Neural cell (in vitro differentiated cells): ENCODE measurements around the gene CIRBP. TPM values are rescaled to one million over a fixed set of nuclear protein-coding genes. Genes with fewer than 3 reads are reported as not detected.

Experiments used
- H2AFZ ChIP-seq: fragments of 200-600, 300-800 bp; sonication (generic), shearing (Covaris generic); 2 replicates; pipeline ENCODE4 v1.6.0; 2014; ENCODE audit warnings: low read depth, mild to moderate bottlenecking, antibody characterized with exemption, low read length, moderate library complexity
- H3F3A ChIP-seq: fragments of 200-600 bp; shearing (Covaris generic); 2 replicates; pipeline ENCODE4 v1.6.1; 2016; ENCODE audit warnings: mild to moderate bottlenecking, moderate library complexity, mixed read lengths, antibody characterized with exemption, low read length; ENCODE audit not compliant: insufficient read depth, poor library complexity, severe bottlenecking
- H3K27ac ChIP-seq: fragments of 200-600, 300-800 bp; sonication (generic), shearing (Covaris generic); 2 replicates; pipeline ENCODE4 v1.5.1; 2014; ENCODE audit warnings: mild to moderate bottlenecking, low read length, moderate library complexity
- H3K27me3 ChIP-seq: fragments of 300-800, 200-600 bp; sonication (generic), shearing (Covaris generic); 2 replicates; pipeline ENCODE4 v1.6.0; 2014; ENCODE audit warnings: mild to moderate bottlenecking, low read depth, low read length, moderate library complexity; ENCODE audit not compliant: insufficient read depth
- H3K36me3 ChIP-seq: fragments of 300-800, 200-600 bp; sonication (generic), shearing (Covaris generic); 2 replicates; pipeline ENCODE4 v1.5.1; 2014; ENCODE audit warnings: mild to moderate bottlenecking, antibody characterized with exemption, low read length, moderate library complexity; ENCODE audit not compliant: insufficient read depth
- H3K4me2 ChIP-seq: fragments of 300-800, 200-600 bp; sonication (generic), shearing (Covaris generic); 2 replicates; pipeline ENCODE4 v1.6.0; 2014; ENCODE audit warnings: mild to moderate bottlenecking, low read length
- H3K4me3 ChIP-seq: fragments of 300-800, 200-600 bp; sonication (generic), shearing (Covaris generic); 2 replicates; pipeline ENCODE4 v1.5.1; 2014; ENCODE audit warnings: mild to moderate bottlenecking, low read length, moderate library complexity
- H3K79me2 ChIP-seq: fragments of 200-600 bp; shearing (Covaris generic); replicated peaks from 2 replicates; pipeline ENCODE4 v1.6.0; 2014; ENCODE audit warnings: mild to moderate bottlenecking, low read length, moderate library complexity; ENCODE audit not compliant: insufficient read depth
- H3K9ac ChIP-seq: fragments of 300-800, 200-600 bp; sonication (generic), shearing (Covaris generic); 2 replicates; pipeline ENCODE4 v1.6.1; 2016; ENCODE audit warnings: mild to moderate bottlenecking, low read length, mixed read lengths
- H3K9me2 ChIP-seq: fragments of 200-600 bp; shearing (Covaris generic); 2 replicates; pipeline ENCODE4 v1.6.1; 2016; ENCODE audit warnings: mild to moderate bottlenecking, low read length, mixed read lengths; ENCODE audit not compliant: insufficient read depth
- H3K9me3 ChIP-seq: fragments of 200-600, 300-800 bp; sonication (generic), shearing (Covaris generic); 2 replicates; pipeline ENCODE4 v1.6.1; 2016; ENCODE audit warnings: mild to moderate bottlenecking, mixed run types, low read length, moderate library complexity, mixed read lengths
- H4K20me1 ChIP-seq: fragments of 200-600 bp; shearing (Covaris generic); 2 replicates; pipeline ENCODE4 v1.6.1; 2016; ENCODE audit warnings: mild to moderate bottlenecking, mixed run types; ENCODE audit not compliant: insufficient read depth
- CTCF ChIP-seq: fragments of 450-650 bp; IDR thresholded peaks from 2 replicates; pipeline ENCODE4 v1.5.1; 2014; ENCODE audit warnings: antibody characterized with exemption, mild to moderate bottlenecking, moderate library complexity; ENCODE audit not compliant: poor library complexity, severe bottlenecking
- EP300 ChIP-seq: fragments of 450-650 bp; conservative IDR thresholded peaks from 2 replicates; pipeline ENCODE4 v1.6.1; 2014; ENCODE audit warnings: antibody characterized with exemption, mild to moderate bottlenecking, moderate library complexity; ENCODE audit not compliant: poor library complexity, severe bottlenecking
- EZH2 ChIP-seq: fragments of 200-600, 300-800 bp; shearing (Covaris generic), sonication (generic); IDR thresholded peaks from 2 replicates; pipeline ENCODE4 v1.6.1; 2014; ENCODE audit warnings: antibody characterized with exemption, low read length, borderline replicate concordance, mild to moderate bottlenecking; ENCODE audit not compliant: insufficient read depth, poor library complexity, severe bottlenecking
- MXI1 ChIP-seq: fragments of 450-650 bp; conservative IDR thresholded peaks from 2 replicates; pipeline ENCODE4 v1.6.1; 2014; ENCODE audit warnings: antibody characterized with exemption, mild to moderate bottlenecking; ENCODE audit not compliant: poor library complexity, severe bottlenecking
- POLR2AphosphoS5 ChIP-seq: IDR thresholded peaks from 2 replicates; pipeline ENCODE4 v1.6.1; 2012
- RAD21 ChIP-seq: fragments of 450-650 bp; conservative IDR thresholded peaks from 2 replicates; pipeline ENCODE4 v1.6.1; 2014; ENCODE audit warnings: antibody characterized with exemption, mild to moderate bottlenecking, moderate library complexity
- SMC3 ChIP-seq: fragments of 450-650 bp; conservative IDR thresholded peaks from 2 replicates; pipeline ENCODE4 v1.6.1; 2014; ENCODE audit warnings: antibody characterized with exemption, mild to moderate bottlenecking, moderate library complexity; ENCODE audit not compliant: poor library complexity
- TAF1 ChIP-seq: IDR thresholded peaks from 2 replicates; pipeline ENCODE4 v1.6.1; 2012; ENCODE audit warnings: low read depth
- polyA plus RNA-seq: library from polyadenylated mRNA; depleted of rRNA; stranded (reverse); fragments of >200 nt; gene quantifications from 2 replicates; pipeline ENCODE4 v1.2.3, GENCODE V29; 2014
- TF ChIP-seq, protein P1 (sequence below): IDR thresholded peaks from 2 replicates; pipeline ENCODE4 v1.6.1; 2012; ENCODE audit warnings: borderline replicate concordance

CIRBP gene
- polyA plus RNA-seq, 1 donor from 2014 or later, result 1,663 TPM

DNA sequence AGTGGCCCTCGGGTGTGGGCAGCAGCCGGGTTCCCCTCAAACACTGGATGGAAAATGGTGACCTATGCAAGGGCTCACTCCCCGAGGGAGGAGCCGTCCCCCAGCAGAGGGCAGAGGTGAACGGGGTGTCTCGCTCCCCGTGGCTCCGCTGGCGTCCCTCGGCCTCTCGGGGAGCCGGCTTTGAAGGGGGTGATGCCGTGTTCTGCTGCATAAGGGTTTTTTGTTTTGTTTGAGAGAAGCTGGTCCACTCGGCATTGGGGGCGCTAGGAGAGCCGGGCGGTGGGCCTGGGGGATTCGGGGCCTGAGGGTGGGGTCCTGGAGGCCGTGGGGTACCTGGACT, 20.5 kb downstream of the CIRBP start:
- H3F3A ChIP-seq, result no peaks in the 10 kb centered on the region
- H3K4me3 ChIP-seq, result no peak overlapping the region
- no peak overlapping the region for H2AFZ ChIP-seq
- H3K79me2 ChIP-seq, result peaks cover 31% of the 10 kb centered on the region
- H4K20me1 ChIP-seq, result no peaks in the 10 kb centered on the region
- H3K9ac ChIP-seq, result no peak overlapping the region
- no peak overlapping the region for H3K4me2 ChIP-seq
- H3K27me3 ChIP-seq, result no peaks in the 10 kb centered on the region
- no peaks in the 10 kb centered on the region for H3K36me3 ChIP-seq
- H3K27ac ChIP-seq, result no peak overlapping the region
- TF ChIP-seq TAF1 (no peak), POLR2AphosphoS5 (no peak), SMC3 (no peak), MXI1 (no peak), EZH2 (no peak), RAD21 (no peak), CTCF (no peak), EP300 (no peak)
- TF ChIP-seq, protein P1, sequence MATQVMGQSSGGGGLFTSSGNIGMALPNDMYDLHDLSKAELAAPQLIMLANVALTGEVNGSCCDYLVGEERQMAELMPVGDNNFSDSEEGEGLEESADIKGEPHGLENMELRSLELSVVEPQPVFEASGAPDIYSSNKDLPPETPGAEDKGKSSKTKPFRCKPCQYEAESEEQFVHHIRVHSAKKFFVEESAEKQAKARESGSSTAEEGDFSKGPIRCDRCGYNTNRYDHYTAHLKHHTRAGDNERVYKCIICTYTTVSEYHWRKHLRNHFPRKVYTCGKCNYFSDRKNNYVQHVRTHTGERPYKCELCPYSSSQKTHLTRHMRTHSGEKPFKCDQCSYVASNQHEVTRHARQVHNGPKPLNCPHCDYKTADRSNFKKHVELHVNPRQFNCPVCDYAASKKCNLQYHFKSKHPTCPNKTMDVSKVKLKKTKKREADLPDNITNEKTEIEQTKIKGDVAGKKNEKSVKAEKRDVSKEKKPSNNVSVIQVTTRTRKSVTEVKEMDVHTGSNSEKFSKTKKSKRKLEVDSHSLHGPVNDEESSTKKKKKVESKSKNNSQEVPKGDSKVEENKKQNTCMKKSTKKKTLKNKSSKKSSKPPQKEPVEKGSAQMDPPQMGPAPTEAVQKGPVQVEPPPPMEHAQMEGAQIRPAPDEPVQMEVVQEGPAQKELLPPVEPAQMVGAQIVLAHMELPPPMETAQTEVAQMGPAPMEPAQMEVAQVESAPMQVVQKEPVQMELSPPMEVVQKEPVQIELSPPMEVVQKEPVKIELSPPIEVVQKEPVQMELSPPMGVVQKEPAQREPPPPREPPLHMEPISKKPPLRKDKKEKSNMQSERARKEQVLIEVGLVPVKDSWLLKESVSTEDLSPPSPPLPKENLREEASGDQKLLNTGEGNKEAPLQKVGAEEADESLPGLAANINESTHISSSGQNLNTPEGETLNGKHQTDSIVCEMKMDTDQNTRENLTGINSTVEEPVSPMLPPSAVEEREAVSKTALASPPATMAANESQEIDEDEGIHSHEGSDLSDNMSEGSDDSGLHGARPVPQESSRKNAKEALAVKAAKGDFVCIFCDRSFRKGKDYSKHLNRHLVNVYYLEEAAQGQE, result no peak
- H3K9me3 ChIP-seq, result no peaks in the 10 kb centered on the region
- no peaks in the 10 kb centered on the region for H3K9me2 ChIP-seq

DNA sequence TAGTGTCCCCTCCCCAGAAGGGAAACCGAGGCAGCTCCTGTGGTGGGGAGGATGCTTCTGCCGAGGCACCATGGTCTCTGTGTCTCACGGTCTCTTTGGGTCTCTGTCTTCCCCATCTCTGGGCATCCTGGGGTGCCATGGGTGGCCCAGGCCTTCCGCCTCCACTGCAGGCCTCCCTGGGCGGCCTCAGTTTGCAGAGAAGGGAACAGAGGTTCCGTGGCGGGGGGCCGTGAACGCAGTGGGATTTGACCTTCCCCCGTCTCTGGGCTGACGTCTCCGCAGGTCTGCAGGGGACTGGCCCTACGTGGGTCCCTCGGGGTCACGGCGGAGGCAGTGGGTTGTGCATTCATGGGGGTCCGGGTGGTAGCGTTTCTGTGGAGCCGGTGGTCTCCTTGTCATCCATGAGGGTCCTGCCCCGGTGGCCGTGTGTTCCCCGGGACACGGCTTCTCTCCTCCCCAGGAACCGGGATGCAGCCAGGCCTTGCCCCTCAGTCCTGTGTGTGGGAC, 21.1 kb downstream of the CIRBP start:
- TF ChIP-seq POLR2AphosphoS5, result no peak
- no peak for TF ChIP-seq RAD21
- TF ChIP-seq EZH2, result no peak
- no peak for TF ChIP-seq MXI1
- TF ChIP-seq CTCF, result no peak
- no peak for TF ChIP-seq EP300
- TF ChIP-seq TAF1, result no peak
- no peak for TF ChIP-seq SMC3
- TF ChIP-seq, protein P1, result no peak
- H3K27me3 ChIP-seq, result no peaks in the 10 kb centered on the region
- H3K4me2 ChIP-seq, result no peak overlapping the region
- H3K27ac ChIP-seq, result no peak overlapping the region
- H2AFZ ChIP-seq, result no peak overlapping the region
- no peak overlapping the region for H3K4me3 ChIP-seq
- H3F3A ChIP-seq, result no peaks in the 10 kb centered on the region
- H3K36me3 ChIP-seq, result no peaks in the 10 kb centered on the region
- no peaks in the 10 kb centered on the region for H4K20me1 ChIP-seq
- no peaks in the 10 kb centered on the region for H3K9me3 ChIP-seq
- H3K79me2 ChIP-seq, result peaks cover 31% of the 10 kb centered on the region
- H3K9ac ChIP-seq, result no peak overlapping the region
- H3K9me2 ChIP-seq, result no peaks in the 10 kb centered on the region
